ENCODE measurements around the gene CHMP2B. TPM values are rescaled to one million over a fixed set of nuclear protein-coding genes. Genes with fewer than 3 reads are reported as not detected.
"Not testable (repeated sequence)": the region's sequence is repeated elsewhere in the genome, so short reads cannot be mapped to it uniquely, and the experiment has no call there.

The CHMP2B gene
- total RNA-seq, 6 donors from 2014 or later: 15.7 to 56.3 (median 38.9) TPM

DNA sequence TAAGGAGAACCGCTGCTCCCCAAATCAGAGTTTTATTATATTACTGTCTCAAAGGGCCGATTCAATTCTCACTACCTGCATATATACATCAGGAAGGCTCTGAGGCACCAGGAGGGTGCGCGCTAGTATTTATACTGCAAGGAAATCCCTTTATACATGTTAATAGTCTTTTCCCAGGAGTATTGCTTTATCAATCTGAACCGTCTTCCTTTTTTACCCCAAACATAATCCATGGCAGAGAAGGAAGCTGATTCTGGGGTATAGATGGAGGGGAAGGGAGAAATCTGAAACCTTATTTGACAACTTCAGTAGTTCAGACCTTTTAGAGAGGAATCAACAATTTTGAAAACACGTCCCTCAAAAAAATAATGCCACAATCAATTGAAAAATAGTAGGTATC is 49.4 kb downstream of the CHMP2B start, which contains the start of gene POU1F1:
Gene POU1F1, minus strand, starts transcription at position 101 of the 400 bp plus-strand sequence. CDS start 122 bp downstream, outside the sequence.
- no peak within 1 kb of the TSS for H3K4me3 ChIP-seq
- TF ChIP-seq POLR2AphosphoS5 (IDR thresholded peaks at IDR 0.05): no peak
- TF ChIP-seq POLR2A (IDR thresholded peaks at IDR 0.05): no peak
- TF ChIP-seq EP300 (IDR thresholded peaks at IDR 0.05): no peak
- WGBS, 2 donors: 85 to 88% methylated on average over 6 of the region's 6 CpGs
- no peak for ATAC-seq (ENCODE audit: low FRiP score in 2 of 2)
- no peaks in the 10 kb centered on the region for H3K36me3 ChIP-seq
- H3K27me3 ChIP-seq: no peaks in the 10 kb centered on the region
- no peak for DNase-seq
- H3K27ac ChIP-seq: no peak within 1 kb of the TSS
- H3K4me1 ChIP-seq: peaks cover 0 to under 1% (median 0%) of the 10 kb centered on the region in 4 donors
- H3K9me3 ChIP-seq: no peaks in the 10 kb centered on the region

DNA sequence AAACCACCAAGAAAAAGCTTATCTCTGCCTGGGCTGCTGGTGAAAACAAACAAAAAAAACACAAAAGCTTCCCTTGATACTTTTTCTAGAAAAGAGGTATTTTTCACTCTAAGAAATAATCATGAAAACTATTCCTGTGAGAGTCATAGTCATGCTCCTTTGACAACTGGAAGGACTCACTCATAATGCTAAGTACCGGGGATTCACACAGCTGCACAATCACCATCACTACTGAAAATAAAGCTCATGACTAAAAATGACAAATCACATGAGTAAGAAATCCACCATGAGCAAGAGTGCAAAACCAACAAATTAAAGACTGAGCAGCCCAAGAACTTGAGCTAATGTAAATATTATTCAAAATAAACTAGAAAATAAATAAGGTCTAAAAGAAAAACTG is 59.9 kb downstream of the CHMP2B start:
- TF ChIP-seq EP300 (IDR thresholded peaks at IDR 0.05): no peak
- TF ChIP-seq POLR2A (IDR thresholded peaks at IDR 0.05): no peak
- no peak for TF ChIP-seq CTCF (IDR thresholded peaks at IDR 0.05)
- TF ChIP-seq POLR2AphosphoS5 (IDR thresholded peaks at IDR 0.05): no peak
- Histone ChIP-seq H3K4me3 (no peak overlapping the region), H3K4me1 (no peaks in the 10 kb centered on the region), H3K27me3 (no peaks in the 10 kb centered on the region), H3K36me3 (no peaks in the 10 kb centered on the region), H3K9me3 (no peaks in the 10 kb centered on the region), H3K27ac (no peak overlapping the region)
- ATAC-seq (ENCODE audit: low FRiP score in 2 of 2): no peak
- 81 to 83% methylated on average over 1 of the region's 1 CpG for WGBS, 2 donors
- DNase-seq: no peak

DNA sequence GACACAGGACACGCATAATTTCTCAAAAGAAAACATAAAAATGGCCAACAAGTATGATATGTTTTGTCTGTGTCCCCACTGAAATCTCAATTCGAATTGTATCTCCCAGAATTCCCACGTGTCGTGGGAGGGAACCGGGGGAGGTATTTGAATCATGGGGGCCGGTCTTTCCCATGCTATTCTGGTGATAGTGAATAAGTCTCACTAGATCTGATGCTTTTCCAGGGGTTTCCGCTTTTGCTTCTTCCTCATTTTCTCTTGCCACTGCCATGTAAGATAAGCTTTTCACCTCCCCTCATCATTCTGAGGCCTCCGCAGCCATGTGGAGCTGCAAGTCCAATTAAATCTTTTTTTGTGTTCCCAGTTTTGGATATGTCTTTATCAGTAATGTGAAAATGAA is 61.3 kb downstream of the CHMP2B start:
- no peak for DNase-seq
- Histone ChIP-seq H3K27ac (no peak overlapping the region), H3K9me3 (no peaks in the 10 kb centered on the region), H3K4me1 (no peaks in the 10 kb centered on the region), H3K27me3 (no peaks in the 10 kb centered on the region), H3K36me3 (no peaks in the 10 kb centered on the region), H3K4me3 (no peak overlapping the region)
- WGBS, 2 donors: 83 to 93% methylated on average over 8 of the region's 8 CpGs
- ATAC-seq (ENCODE audit: low FRiP score in 2 of 2): no peak
- TF ChIP-seq CTCF (IDR thresholded peaks at IDR 0.05) (no peak), POLR2A (IDR thresholded peaks at IDR 0.05) (no peak), POLR2AphosphoS5 (IDR thresholded peaks at IDR 0.05) (no peak), EP300 (IDR thresholded peaks at IDR 0.05) (no peak)

- Histone ChIP-seq H3K4me3 (no peak overlapping the region), H3K36me3 (no peaks in the 10 kb centered on the region), H3K27me3 (no peaks in the 10 kb centered on the region), H3K9me3 (no peaks in the 10 kb centered on the region), H3K4me1 (no peaks in the 10 kb centered on the region), H3K27ac (no peak overlapping the region)
- WGBS, 2 donors: 10 to 14% methylated on average over 3 of the region's 3 CpGs
- DNase-seq (no peak), ATAC-seq (ENCODE audit: low FRiP score in 2 of 2) (peak in 1 of 2 donors; percentile 79)
- TF ChIP-seq CTCF (IDR thresholded peaks at IDR 0.05) (peak in 5 of 6 experiments; percentile 42 to 65 (median 49)), POLR2A (IDR thresholded peaks at IDR 0.05) (no peak)
These were observed 71.1 kb downstream of the CHMP2B start for GRCh38 chr3:87298111-87298718.

DNA sequence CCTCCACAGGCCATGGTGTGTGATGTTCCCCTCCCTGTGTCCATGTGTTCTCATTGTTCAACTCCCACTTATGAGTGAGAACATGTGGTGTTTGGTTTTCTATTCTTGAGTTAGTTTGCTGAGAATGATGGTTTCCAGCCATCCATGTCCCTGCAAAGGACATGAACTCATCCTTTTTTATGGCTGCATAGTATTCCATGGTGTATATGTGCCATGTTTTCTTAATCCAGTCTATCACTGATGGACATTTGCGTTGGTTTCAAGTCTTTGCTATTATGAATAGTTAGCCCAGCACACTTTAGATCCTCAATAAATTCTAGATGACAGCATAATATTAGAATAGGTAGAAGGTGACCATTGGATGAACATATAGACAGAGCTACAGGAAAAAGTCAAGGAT is 77.9 kb downstream of the CHMP2B start:
- H3K4me3 ChIP-seq; DNase-seq; H3K9me3 ChIP-seq; H3K27me3 ChIP-seq; ATAC-seq (ENCODE audit: low FRiP score in 2 of 2); H3K4me1 ChIP-seq; H3K36me3 ChIP-seq; H3K27ac ChIP-seq: not testable (repeated sequence)
- 83 to 92% methylated on average over 1 of the region's 1 CpG for WGBS, 2 donors

Small RNA genes lying within 50 kb of the gene (small RNA-seq; reads per million reads assigned to genes)
- gene MIR4795: 0 reads per million in 4 donors

Other genes with a start within 250 kb of the CHMP2B start
- gene VGLL3, start 236.2 kb upstream of the CHMP2B start, total RNA-seq: 10 to 100 TPM; 11.5 to 50.5 (median 38.3) TPM
- not detected for gene POU1F1, start 49.3 kb downstream of the CHMP2B start, total RNA-seq

Measured in upper lobe of left lung (tissue), 6 donors.